GM12878 (cell line): ENCODE results near the gene SIRT7.

ENCODE experiments used
- EP300 ChIP-seq, 2 experiments: fragments of 150-350 bp in 1 of 2; IDR thresholded peaks; 2 replicates each; pipeline ENCODE4 v1.6.1; 2011 to 2012; ENCODE audit warnings: low read depth in 2 of 2, low read length in 2 of 2, borderline replicate concordance in 1 of 2, improper control_type of control experiment in 1 of 2, inconsistent platforms in 1 of 2; ENCODE audit not compliant: control insufficient read depth in 1 of 2
- POLR2A ChIP-seq: IDR thresholded peaks from 2 replicates; pipeline ENCODE4 v1.6.1; 2011; ENCODE audit warnings: low read depth, mild to moderate bottlenecking, low read length
- POLR2AphosphoS2 ChIP-seq: IDR thresholded peaks from 2 replicates; pipeline ENCODE4 v1.6.1; 2011; ENCODE audit warnings: low read depth, mild to moderate bottlenecking, low read length, improper control_type of control experiment, moderate library complexity
- TF ChIP-seq, protein P1 (sequence below), 3 experiments: IDR thresholded peaks in 2 of 3; conservative IDR thresholded peaks in 1 of 3; 2 replicates each; pipeline ENCODE4 v1.5.1; 2011; ENCODE audit warnings: low read depth in 3 of 3, low read length in 3 of 3, mild to moderate bottlenecking in 3 of 3, control low read depth in 2 of 3, moderate library complexity in 2 of 3, inconsistent platforms in 1 of 3, mixed read lengths in 1 of 3; ENCODE audit not compliant: control insufficient read depth in 2 of 3, insufficient read depth in 1 of 3; ENCODE audit errors: extremely low read depth in 1 of 3

DNA sequence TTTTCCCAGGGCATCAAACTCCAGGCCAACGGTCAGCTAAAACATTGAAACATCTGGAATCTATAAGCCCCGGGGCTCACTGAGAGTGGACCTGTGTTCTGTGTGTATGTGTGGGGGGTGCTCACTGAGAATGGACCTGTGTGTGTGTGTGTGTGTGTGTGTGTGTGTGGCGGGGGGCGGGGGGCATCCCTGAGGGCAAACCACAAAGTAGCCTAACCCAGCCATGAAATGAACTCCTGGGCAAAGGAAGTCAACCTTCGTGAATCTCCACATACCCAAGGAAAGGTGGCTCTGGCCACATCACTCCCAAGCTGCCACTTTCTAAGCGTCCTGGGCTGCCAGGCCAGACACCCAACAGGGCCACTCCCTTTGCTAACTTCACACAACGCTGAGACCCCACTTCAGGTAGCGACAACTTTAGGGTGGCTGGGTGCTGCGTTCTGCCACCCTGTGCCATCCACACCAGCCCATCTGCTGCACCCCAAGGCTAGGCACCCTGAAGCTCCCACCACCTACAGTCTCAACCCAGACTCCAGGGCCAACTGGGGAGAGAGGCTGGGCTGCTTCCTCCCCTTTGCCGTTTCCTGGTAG is 8.0 kb upstream of the SIRT7 start:
- TF ChIP-seq POLR2A: no peak; the same call in 1 of the 2 replicates
- TF ChIP-seq, protein P1, sequence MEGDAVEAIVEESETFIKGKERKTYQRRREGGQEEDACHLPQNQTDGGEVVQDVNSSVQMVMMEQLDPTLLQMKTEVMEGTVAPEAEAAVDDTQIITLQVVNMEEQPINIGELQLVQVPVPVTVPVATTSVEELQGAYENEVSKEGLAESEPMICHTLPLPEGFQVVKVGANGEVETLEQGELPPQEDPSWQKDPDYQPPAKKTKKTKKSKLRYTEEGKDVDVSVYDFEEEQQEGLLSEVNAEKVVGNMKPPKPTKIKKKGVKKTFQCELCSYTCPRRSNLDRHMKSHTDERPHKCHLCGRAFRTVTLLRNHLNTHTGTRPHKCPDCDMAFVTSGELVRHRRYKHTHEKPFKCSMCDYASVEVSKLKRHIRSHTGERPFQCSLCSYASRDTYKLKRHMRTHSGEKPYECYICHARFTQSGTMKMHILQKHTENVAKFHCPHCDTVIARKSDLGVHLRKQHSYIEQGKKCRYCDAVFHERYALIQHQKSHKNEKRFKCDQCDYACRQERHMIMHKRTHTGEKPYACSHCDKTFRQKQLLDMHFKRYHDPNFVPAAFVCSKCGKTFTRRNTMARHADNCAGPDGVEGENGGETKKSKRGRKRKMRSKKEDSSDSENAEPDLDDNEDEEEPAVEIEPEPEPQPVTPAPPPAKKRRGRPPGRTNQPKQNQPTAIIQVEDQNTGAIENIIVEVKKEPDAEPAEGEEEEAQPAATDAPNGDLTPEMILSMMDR (IDR thresholded peaks at IDR 0.05 in 2 of 3, conservative IDR thresholded peaks at IDR 0.05 in 1 of 3; ENCODE audit: control insufficient read depth in 2 of 3, extremely low read depth in 1 of 3, insufficient read depth in 1 of 3, low read depth in 3 of 3, low read length in 3 of 3): no peak
- no peak for TF ChIP-seq POLR2AphosphoS2
- no peak for TF ChIP-seq EP300 (IDR thresholded peaks at IDR 0.05; ENCODE audit: borderline replicate concordance in 1 of 2, control insufficient read depth in 1 of 2, low read depth in 2 of 2, low read length in 2 of 2)
